HG03442 (cell line): Measurements from ENCODE around the gene SLC38A7.
"Not testable (repeated sequence)": the region's sequence is repeated elsewhere in the genome, so short reads cannot be mapped to it uniquely, and the experiment has no call there.

ENCODE experiments used
- ATAC-seq: cut with Tn5 transposase; IDR thresholded peaks from one replicate; pipeline ENCODE4 v1.9.1; 2021; ENCODE audit warnings: mild to moderate bottlenecking, moderate library complexity; ENCODE audit not compliant: unreplicated experiment

SLC38A7 gene

GRCh38 chr16:58638148-58639036 is 46.2 kb downstream of the SLC38A7 start:
- no peak for ATAC-seq

GRCh38 chr16:58637021-58637420 is 47.5 kb downstream of the SLC38A7 start:
- not testable (repeated sequence) for ATAC-seq

- ATAC-seq = no peak
These were observed 48.1 kb downstream of the SLC38A7 start for GRCh38 chr16:58636466-58636865.

- ATAC-seq = no peak
These were observed 49.1 kb downstream of the SLC38A7 start for GRCh38 chr16:58635502-58635901.

GRCh38 chr16:58634265-58634802 is 50.2 kb downstream of the SLC38A7 start:
- no peak for ATAC-seq

- peak; percentile 86 for ATAC-seq
These were observed 54.6 kb downstream of the SLC38A7 start, which contains the start of gene CNOT1 for GRCh38 chr16:58629733-58630640. Gene CNOT1, minus strand, starts transcription at chr16:58629826. Its CDS starts 30,489 bp downstream, at chr16:58599337.

- ATAC-seq = no peak
These were observed 55.5 kb downstream of the SLC38A7 start for GRCh38 chr16:58628845-58629732.

GRCh38 chr16:58624209-58624608 is 60.4 kb downstream of the SLC38A7 start:
- no peak for ATAC-seq

GRCh38 chr16:58620396-58620795 is 64.2 kb downstream of the SLC38A7 start:
- no peak for ATAC-seq

GRCh38 chr16:58615280-58615679 is 69.3 kb downstream of the SLC38A7 start:
- ATAC-seq = no peak
